GM12878 (cell line): ENCODE data around the gene RIMBP2. TPM values are rescaled to one million over a fixed set of nuclear protein-coding genes. Genes with fewer than 3 reads are reported as not detected.
A peak's percentile ranks its signal among the peaks of the same experiment; 100 is the strongest.

ENCODE experiments used
- ATAC-seq: fragments of 200-7000 bp; cut with Tn5 transposase; 3 replicates; pipeline ENCODE4 v1.9.1; 2020; ENCODE audit warnings: mild to moderate bottlenecking, moderate library complexity
- BruUV-seq: library from RNA; stranded (reverse); fragments of 400-500 nt; replicated peaks from 2 replicates; lab custom pipeline; 2021; lab: Mats Ljungman, UMichigan
- CTCF ChIA-PET: fragments of 300-600 bp; sonication (Branson Sonifier 250); formaldehyde crosslinking; extraction: SDS; loops from one replicate; lab custom pipeline; 2021; ENCODE audit warnings: inconsistent platforms; lab: Yijun Ruan, JAX
- POLR2A ChIA-PET: fragments of 350-600 bp; formaldehyde crosslinking; extraction: SDS; loops from one replicate; lab custom pipeline; 2021; ENCODE audit warnings: inconsistent platforms; lab: Charles Lee
- RAD21 ChIA-PET: fragments of 300-600 bp; sonication (Branson Sonifier 250); formaldehyde crosslinking; loops from one replicate; lab custom pipeline; 2023; ENCODE audit warnings: antibody characterized with exemption; ENCODE audit not compliant: unreplicated experiment; lab: Charles Lee
- SMC1A ChIA-PET: fragments of 300-600 bp; sonication (Branson Sonifier 250); formaldehyde crosslinking; loops from one replicate; lab custom pipeline; 2023; ENCODE audit not compliant: unreplicated experiment, uncharacterized antibody; lab: Charles Lee
- DNase-seq: peaks from one replicate; pipeline ENCODE4 v3.0.0-alpha.2; 2011; ENCODE audit warnings: low read depth, low spot score
- FAIRE-seq: peaks from 3 replicates; lab custom pipeline; 2011; peaks lifted over from hg19 to GRCh38; lab: Jason Lieb, UNC
- H2AFZ ChIP-seq: 2 replicates; pipeline ENCODE4 v1.6.0; 2011; ENCODE audit warnings: low read depth, low read length, control low read depth; ENCODE audit not compliant: control insufficient read depth
- H3K27ac ChIP-seq: 2 replicates; pipeline ENCODE4 v1.5.1; 2011; ENCODE audit warnings: control low read depth; ENCODE audit not compliant: control insufficient read depth, insufficient read depth
- H3K27me3 ChIP-seq, 2 experiments: replicated peaks in 1 of 2; 2 replicates each; pipeline versions ENCODE4 v1.6.0 to v1.6.1; 2011; ENCODE audit warnings: low read length in 1 of 2; ENCODE audit not compliant: control insufficient read depth in 2 of 2, insufficient read depth in 2 of 2
- H3K36me3 ChIP-seq, 2 experiments: 2 replicates each; pipeline ENCODE4 v1.5.1; 2011; ENCODE audit warnings: low read length in 1 of 2; ENCODE audit not compliant: control insufficient read depth in 2 of 2, insufficient read depth in 2 of 2
- H3K4me1 ChIP-seq: 2 replicates; pipeline ENCODE4 v1.6.1; 2011; ENCODE audit warnings: mild to moderate bottlenecking, low read length, moderate library complexity, mixed read lengths; ENCODE audit not compliant: control insufficient read depth, insufficient read depth
- H3K4me2 ChIP-seq: 2 replicates; pipeline ENCODE4 v1.6.0; 2011; ENCODE audit warnings: control low read depth; ENCODE audit not compliant: control insufficient read depth, insufficient read depth
- H3K4me3 ChIP-seq: fragments of 200-600 bp; sonication (generic); 2 replicates; pipeline ENCODE4 v1.5.1; 2016
- H3K79me2 ChIP-seq: 2 replicates; pipeline ENCODE4 v1.6.0; 2011; ENCODE audit warnings: low read length; ENCODE audit not compliant: control insufficient read depth, insufficient read depth
- H3K9ac ChIP-seq: 2 replicates; pipeline ENCODE4 v1.8.0; 2011; ENCODE audit warnings: low read length, control low read depth, mixed read lengths; ENCODE audit not compliant: control insufficient read depth, insufficient read depth
- H3K9me3 ChIP-seq: replicated peaks from 3 replicates; pipeline ENCODE4 v1.5.1; 2011; ENCODE audit warnings: mild to moderate bottlenecking, low read length; ENCODE audit not compliant: control insufficient read depth, insufficient read depth
- H4K20me1 ChIP-seq: 2 replicates; pipeline ENCODE4 v1.6.0; 2011; ENCODE audit not compliant: control insufficient read depth, insufficient read depth
- CHD1 ChIP-seq: IDR thresholded peaks from 2 replicates; pipeline ENCODE4 v1.6.1; 2012; ENCODE audit warnings: low read depth, low read length, improper control_type of control experiment
- FOS ChIP-seq: IDR thresholded peaks from 3 replicates; pipeline ENCODE4 v1.6.1; 2011; ENCODE audit warnings: borderline replicate concordance; ENCODE audit not compliant: insufficient read length; ENCODE audit errors: extremely low read depth
- JUNB ChIP-seq: IDR thresholded peaks from 2 replicates; pipeline ENCODE4 v1.6.1; 2016; ENCODE audit warnings: antibody characterized with exemption, mild to moderate bottlenecking
- SP1 ChIP-seq: IDR thresholded peaks from one replicate; pipeline ENCODE4 v1.6.1; 2011; ENCODE audit warnings: low read depth, low read length
- SRF ChIP-seq, 2 experiments: IDR thresholded peaks; 2 replicates each; pipeline ENCODE4 v1.6.1; 2011; ENCODE audit warnings: low read depth in 2 of 2, low read length in 2 of 2, mild to moderate bottlenecking in 1 of 2, moderate library complexity in 1 of 2
- YY1 ChIP-seq: IDR thresholded peaks from 2 replicates; pipeline ENCODE4 v1.6.1; 2011; ENCODE audit warnings: low read depth, mild to moderate bottlenecking, low read length
- ZNF622 ChIP-seq: fragments of 450-650 bp; IDR thresholded peaks from 2 replicates; pipeline ENCODE4 v1.6.1; 2017; ENCODE audit warnings: mild to moderate bottlenecking, inconsistent platforms
- WGBS: methylation state at CpG from one replicate; pipeline ENCODE4 v1.1.6; 2016; ENCODE audit warnings: low lambda C conversion rate; ENCODE audit not compliant: insufficient replicate concordance, insufficient coverage; ENCODE audit errors: missing lambda C conversion rate; 5-methylcytosine and 5-hydroxymethylcytosine counted together
- in situ Hi-C: fragments of 300-500 bp; cut with MboI; formaldehyde crosslinking; loops from 9 replicates; pipeline ENCODE4 v1.14.3; 2018; ENCODE audit warnings: mixed read lengths
- intact Hi-C: fragments of 100-400 bp; cut with micrococcal nuclease; formaldehyde crosslinking; loops from one replicate; pipeline ENCODE4 v1.14.2; 2022; ENCODE audit not compliant: unreplicated experiment
- polyA plus RNA-seq, 11 experiments: library from polyadenylated mRNA; depleted of rRNA in 4 of 11; unstranded in 6 of 11; stranded (reverse) in 5 of 11; fragments of >200 nt; fragmentation: Nextera tagmentation in 4 of 11; fragmentation: Illumina TruSeq in 1 of 11; extraction: Ambion mirVana in 4 of 11; extraction: Trizol in 1 of 11; gene quantifications; 1 replicate in 1 of 11; 2 replicates in 10 of 11; pipeline versions ENCODE4 v1.2.1 to v1.2.3, GENCODE V29; 2011 to 2016; ENCODE audit warnings: inconsistent platforms in 2 of 11, missing spikeins in 2 of 11, low read depth in 1 of 11
- total RNA-seq, 4 experiments: library from RNA; depleted of rRNA in 3 of 4; stranded (reverse); fragments of >200 nt in 3 of 4; fragmentation: Illumina TruSeq in 1 of 4; extraction: Trizol in 1 of 4; gene quantifications; 2 replicates each; pipeline versions ENCODE4 v1.2.1 to v1.2.3, GENCODE V29; 2013 to 2021
- TF ChIP-seq, protein P1 (sequence below): IDR thresholded peaks from 2 replicates; pipeline ENCODE4 v1.6.1; 2012; ENCODE audit warnings: improper control_type of control experiment, low read depth, low read length; ENCODE audit not compliant: insufficient replicate concordance
- TF ChIP-seq, protein P2 (sequence below): fragments of 450-650 bp; IDR thresholded peaks from 2 replicates; pipeline ENCODE4 v1.6.1; 2017; ENCODE audit warnings: mild to moderate bottlenecking, moderate library complexity
- TF ChIP-seq, protein P3 (sequence below): fragments of 450-650 bp; IDR thresholded peaks from 2 replicates; pipeline ENCODE4 v1.6.1; 2018; ENCODE audit warnings: mild to moderate bottlenecking, low read depth, moderate library complexity; ENCODE audit not compliant: partially characterized antibody

RIMBP2 gene
- total and polyA plus RNA-seq, 10 of the 15 experiments (the other 5 are each of a cell fraction or from before 2014, with no cell fraction given), result 0.04 to 2.9 (median 0.07) TPM; not detected in 1

DNA sequence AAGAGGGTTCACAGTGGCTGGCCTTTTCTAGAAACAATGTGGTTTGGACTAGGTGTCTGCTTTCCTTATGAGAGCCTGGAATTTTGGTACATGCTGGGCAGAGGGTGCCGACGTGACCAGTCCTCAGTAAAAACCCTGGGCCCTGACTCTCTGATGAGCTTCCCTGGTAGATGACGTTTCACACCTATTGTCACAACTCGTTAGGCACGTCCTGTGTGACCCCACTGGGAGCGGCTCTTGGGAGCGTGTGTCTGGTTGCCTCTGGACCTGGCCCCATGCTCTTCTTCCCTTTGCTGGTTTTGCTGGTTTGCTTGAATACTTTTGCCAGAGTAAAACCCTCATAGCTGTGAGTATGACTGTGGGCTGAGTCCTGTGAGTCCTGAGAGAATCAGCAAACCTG is 136.9 kb downstream of the RIMBP2 start (continued):
- TF ChIP-seq, protein P1, sequence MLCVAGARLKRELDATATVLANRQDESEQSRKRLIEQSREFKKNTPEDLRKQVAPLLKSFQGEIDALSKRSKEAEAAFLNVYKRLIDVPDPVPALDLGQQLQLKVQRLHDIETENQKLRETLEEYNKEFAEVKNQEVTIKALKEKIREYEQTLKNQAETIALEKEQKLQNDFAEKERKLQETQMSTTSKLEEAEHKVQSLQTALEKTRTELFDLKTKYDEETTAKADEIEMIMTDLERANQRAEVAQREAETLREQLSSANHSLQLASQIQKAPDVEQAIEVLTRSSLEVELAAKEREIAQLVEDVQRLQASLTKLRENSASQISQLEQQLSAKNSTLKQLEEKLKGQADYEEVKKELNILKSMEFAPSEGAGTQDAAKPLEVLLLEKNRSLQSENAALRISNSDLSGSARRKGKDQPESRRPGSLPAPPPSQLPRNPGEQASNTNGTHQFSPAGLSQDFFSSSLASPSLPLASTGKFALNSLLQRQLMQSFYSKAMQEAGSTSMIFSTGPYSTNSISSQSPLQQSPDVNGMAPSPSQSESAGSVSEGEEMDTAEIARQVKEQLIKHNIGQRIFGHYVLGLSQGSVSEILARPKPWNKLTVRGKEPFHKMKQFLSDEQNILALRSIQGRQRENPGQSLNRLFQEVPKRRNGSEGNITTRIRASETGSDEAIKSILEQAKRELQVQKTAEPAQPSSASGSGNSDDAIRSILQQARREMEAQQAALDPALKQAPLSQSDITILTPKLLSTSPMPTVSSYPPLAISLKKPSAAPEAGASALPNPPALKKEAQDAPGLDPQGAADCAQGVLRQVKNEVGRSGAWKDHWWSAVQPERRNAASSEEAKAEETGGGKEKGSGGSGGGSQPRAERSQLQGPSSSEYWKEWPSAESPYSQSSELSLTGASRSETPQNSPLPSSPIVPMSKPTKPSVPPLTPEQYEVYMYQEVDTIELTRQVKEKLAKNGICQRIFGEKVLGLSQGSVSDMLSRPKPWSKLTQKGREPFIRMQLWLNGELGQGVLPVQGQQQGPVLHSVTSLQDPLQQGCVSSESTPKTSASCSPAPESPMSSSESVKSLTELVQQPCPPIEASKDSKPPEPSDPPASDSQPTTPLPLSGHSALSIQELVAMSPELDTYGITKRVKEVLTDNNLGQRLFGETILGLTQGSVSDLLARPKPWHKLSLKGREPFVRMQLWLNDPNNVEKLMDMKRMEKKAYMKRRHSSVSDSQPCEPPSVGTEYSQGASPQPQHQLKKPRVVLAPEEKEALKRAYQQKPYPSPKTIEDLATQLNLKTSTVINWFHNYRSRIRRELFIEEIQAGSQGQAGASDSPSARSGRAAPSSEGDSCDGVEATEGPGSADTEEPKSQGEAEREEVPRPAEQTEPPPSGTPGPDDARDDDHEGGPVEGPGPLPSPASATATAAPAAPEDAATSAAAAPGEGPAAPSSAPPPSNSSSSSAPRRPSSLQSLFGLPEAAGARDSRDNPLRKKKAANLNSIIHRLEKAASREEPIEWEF, result no peak

DNA sequence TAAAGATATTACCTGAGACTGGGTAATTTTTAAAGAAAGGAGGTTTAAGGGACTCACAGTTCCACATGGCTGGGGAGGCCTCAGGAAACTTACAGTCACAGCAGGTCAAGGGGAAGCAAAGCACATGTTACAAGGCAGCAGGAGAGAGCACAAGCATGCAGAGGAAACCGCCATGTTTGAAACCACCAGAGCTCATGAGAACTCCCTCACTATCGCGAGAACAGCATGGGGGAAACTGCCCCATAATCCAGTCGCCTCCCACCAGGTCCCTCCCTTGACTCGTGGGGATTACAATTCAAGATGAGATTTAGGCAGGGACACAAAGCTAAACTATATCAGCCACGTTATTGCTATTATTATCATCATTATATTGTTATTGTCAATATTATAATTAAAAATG is 138.7 kb downstream of the RIMBP2 start:
- FAIRE-seq, result no peak
- no TSS peak for BruUV-seq
- H2AFZ ChIP-seq, result no peak overlapping the region

More for the DNA sequence above, 138.7 kb downstream of the RIMBP2 start:
- Histone ChIP-seq H4K20me1 (no peaks in the 10 kb centered on the region), H3K27me3 (no peaks in the 10 kb centered on the region), H3K9me3 (no peaks in the 10 kb centered on the region; the same call in 1 of the 3 replicates), H3K4me2 (no peak overlapping the region), H3K4me3 (no peak overlapping the region), H3K27ac (0 out of 2 replicates have a peak overlapping the region, but pooled peaks have one; percentile 18), H3K9ac (no peak overlapping the region), H3K36me3 (no peaks in the 10 kb centered on the region), H3K4me1 (no peaks in the 10 kb centered on the region; the same call in 1 of the 2 replicates), H3K79me2 (no peaks in the 10 kb centered on the region)
- ChIA-PET SMC1A (interaction anchor here (1.0 to 2.5 kb wide), 4 partner anchors 9 to 142 kb away, joined by 3 to 12 read pairs (median 4); partner anchors contain the start of gene RIMBP2), RAD21 (interaction anchor here (0.9 to 1.5 kb wide), 4 partner anchors 9 to 29 kb away, joined by 3 to 4 read pairs (median 3); no protein-coding TSS in a partner anchor), POLR2A (no interaction called here), CTCF (interaction anchor here (0.8 kb wide), 1 partner anchor 41 kb away, joined by 3 read pairs; no protein-coding TSS in a partner anchor)
- ATAC-seq, result no peak
- in situ Hi-C loops, result no loop called here
- WGBS, result 34% methylated on average over 6 of the region's 6 CpGs
- intact Hi-C loops, result loop anchor here (10.0 kb wide), 2 partner anchors 137 to 167 kb away; partner anchors contain the start of gene RIMBP2
- no peak for TF ChIP-seq ZNF622
- TF ChIP-seq YY1, result 0 out of 2 replicates have a peak, but pooled peaks have one; percentile 29
- no peak for TF ChIP-seq FOS
- TF ChIP-seq, protein P2, sequence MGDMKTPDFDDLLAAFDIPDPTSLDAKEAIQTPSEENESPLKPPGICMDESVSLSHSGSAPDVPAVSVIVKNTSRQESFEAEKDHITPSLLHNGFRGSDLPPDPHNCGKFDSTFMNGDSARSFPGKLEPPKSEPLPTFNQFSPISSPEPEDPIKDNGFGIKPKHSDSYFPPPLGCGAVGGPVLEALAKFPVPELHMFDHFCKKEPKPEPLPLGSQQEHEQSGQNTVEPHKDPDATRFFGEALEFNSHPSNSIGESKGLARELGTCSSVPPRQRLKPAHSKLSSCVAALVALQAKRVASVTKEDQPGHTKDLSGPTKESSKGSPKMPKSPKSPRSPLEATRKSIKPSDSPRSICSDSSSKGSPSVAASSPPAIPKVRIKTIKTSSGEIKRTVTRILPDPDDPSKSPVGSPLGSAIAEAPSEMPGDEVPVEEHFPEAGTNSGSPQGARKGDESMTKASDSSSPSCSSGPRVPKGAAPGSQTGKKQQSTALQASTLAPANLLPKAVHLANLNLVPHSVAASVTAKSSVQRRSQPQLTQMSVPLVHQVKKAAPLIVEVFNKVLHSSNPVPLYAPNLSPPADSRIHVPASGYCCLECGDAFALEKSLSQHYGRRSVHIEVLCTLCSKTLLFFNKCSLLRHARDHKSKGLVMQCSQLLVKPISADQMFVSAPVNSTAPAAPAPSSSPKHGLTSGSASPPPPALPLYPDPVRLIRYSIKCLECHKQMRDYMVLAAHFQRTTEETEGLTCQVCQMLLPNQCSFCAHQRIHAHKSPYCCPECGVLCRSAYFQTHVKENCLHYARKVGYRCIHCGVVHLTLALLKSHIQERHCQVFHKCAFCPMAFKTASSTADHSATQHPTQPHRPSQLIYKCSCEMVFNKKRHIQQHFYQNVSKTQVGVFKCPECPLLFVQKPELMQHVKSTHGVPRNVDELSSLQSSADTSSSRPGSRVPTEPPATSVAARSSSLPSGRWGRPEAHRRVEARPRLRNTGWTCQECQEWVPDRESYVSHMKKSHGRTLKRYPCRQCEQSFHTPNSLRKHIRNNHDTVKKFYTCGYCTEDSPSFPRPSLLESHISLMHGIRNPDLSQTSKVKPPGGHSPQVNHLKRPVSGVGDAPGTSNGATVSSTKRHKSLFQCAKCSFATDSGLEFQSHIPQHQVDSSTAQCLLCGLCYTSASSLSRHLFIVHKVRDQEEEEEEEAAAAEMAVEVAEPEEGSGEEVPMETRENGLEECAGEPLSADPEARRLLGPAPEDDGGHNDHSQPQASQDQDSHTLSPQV, result no peak
- no peak for TF ChIP-seq JUNB
- TF ChIP-seq SP1, result no peak
- TF ChIP-seq, protein P3, sequence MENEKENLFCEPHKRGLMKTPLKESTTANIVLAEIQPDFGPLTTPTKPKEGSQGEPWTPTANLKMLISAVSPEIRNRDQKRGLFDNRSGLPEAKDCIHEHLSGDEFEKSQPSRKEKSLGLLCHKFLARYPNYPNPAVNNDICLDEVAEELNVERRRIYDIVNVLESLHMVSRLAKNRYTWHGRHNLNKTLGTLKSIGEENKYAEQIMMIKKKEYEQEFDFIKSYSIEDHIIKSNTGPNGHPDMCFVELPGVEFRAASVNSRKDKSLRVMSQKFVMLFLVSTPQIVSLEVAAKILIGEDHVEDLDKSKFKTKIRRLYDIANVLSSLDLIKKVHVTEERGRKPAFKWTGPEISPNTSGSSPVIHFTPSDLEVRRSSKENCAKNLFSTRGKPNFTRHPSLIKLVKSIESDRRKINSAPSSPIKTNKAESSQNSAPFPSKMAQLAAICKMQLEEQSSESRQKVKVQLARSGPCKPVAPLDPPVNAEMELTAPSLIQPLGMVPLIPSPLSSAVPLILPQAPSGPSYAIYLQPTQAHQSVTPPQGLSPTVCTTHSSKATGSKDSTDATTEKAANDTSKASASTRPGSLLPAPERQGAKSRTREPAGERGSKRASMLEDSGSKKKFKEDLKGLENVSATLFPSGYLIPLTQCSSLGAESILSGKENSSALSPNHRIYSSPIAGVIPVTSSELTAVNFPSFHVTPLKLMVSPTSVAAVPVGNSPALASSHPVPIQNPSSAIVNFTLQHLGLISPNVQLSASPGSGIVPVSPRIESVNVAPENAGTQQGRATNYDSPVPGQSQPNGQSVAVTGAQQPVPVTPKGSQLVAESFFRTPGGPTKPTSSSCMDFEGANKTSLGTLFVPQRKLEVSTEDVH, result no peak
- TF ChIP-seq CHD1, result no peak
- no peak for TF ChIP-seq SRF (IDR thresholded peaks at IDR 0.05; ENCODE audit: low read depth in 2 of 2, low read length in 2 of 2)
- TF ChIP-seq, all 136 proteins: peak for 1
- DNase-seq, result no peak
